ES-I3 (cell line): ENCODE data around the gene BRCA1.
"Not testable (repeated sequence)": the region's sequence is repeated elsewhere in the genome, so short reads cannot be mapped to it uniquely, and the experiment has no call there.

ENCODE experiments used
- H3K36me3 ChIP-seq: 2 replicates; pipeline ENCODE4 v1.6.1; 2013; ENCODE audit warnings: mild to moderate bottlenecking, low read length, control low read depth, moderate library complexity; ENCODE audit not compliant: insufficient read depth
- H3K4me1 ChIP-seq: 2 replicates; pipeline ENCODE4 v1.6.1; 2013; ENCODE audit warnings: mild to moderate bottlenecking, control low read depth, low read length; ENCODE audit not compliant: insufficient read depth
- H3K9ac ChIP-seq: 2 replicates; pipeline ENCODE4 v1.6.1; 2013; ENCODE audit warnings: low read depth, mild to moderate bottlenecking, low read length, moderate library complexity
- H3K9me3 ChIP-seq: 2 replicates; pipeline ENCODE4 v1.6.1; 2013; ENCODE audit warnings: mild to moderate bottlenecking, low read length, moderate library complexity; ENCODE audit not compliant: control insufficient read depth, insufficient read depth

The BRCA1 gene

DNA sequence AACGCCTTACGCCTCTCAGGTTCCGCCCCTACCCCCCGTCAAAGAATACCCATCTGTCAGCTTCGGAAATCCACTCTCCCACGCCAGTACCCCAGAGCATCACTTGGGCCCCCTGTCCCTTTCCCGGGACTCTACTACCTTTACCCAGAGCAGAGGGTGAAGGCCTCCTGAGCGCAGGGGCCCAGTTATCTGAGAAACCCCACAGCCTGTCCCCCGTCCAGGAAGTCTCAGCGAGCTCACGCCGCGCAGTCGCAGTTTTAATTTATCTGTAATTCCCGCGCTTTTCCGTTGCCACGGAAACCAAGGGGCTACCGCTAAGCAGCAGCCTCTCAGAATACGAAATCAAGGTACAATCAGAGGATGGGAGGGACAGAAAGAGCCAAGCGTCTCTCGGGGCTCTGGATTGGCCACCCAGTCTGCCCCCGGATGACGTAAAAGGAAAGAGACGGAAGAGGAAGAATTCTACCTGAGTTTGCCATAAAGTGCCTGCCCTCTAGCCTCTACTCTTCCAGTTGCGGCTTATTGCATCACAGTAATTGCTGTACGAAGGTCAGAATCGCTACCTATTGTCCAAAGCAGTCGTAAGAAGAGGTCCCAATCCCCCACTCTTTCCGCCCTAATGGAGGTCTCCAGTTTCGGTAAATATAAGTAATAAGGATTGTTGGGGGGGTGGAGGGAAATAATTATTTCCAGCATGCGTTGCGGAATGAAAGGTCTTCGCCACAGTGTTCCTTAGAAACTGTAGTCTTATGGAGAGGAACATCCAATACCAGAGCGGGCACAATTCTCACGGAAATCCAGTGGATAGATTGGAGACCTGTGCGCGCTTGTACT, at the start of gene BRCA1:
Gene BRCA1 (minus strand): TSS at position 232 of the 834 bp plus-strand sequence. CDS start 1,268 bp downstream, outside the sequence.
- Histone ChIP-seq H3K9me3 (no peaks in the 10 kb centered on the region), H3K36me3 (peaks cover 11% of the 10 kb centered on the region; the same call in 1 of the 2 replicates), H3K9ac (peak within 1 kb of the TSS; percentile 95), H3K4me1 (no peaks in the 10 kb centered on the region)

DNA sequence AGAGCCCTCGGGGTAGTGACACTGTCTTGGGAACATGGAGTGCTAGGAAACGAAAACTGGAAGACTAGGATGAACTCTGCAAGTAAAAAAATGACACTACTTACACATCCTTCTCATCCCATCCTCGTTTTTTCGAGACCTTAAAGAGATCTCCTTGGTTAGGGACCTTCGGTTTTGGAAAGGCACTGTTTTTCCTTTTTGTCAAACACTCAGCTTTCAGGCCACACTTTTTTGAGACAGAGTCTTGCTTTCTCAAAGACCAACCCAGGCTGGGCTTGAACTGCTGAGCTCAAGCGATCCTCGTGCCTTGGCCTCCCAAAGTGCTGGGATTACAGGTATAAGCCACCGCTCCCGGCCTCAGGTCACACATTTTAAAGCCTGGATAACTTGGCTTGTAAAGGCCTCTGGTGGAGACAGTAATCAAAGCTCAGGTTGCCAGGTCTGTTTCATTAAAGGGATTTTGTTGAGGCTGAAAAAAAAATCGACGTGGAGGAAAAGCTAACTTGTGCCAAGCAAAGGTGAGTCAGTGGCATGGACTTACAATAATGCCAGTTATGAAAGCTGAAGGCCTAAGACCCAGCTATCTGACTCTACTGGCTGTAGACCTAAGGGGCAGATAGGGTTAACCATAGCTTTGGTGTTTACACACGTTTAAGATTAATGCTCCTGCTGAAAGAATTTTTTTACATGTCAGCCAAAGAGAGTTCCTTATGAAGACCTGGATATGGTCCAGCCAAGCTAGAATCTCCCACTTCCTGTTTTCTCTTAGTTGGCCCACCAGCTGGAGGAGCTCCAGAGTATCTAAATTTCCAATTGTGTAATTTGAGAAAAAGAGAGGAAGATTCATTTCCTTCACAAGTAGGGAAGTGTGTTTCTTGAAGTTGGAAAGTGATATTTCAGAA, 46.7 kb upstream of the BRCA1 start:
- no peaks in the 10 kb centered on the region for H3K9me3 ChIP-seq
- peak overlapping the region; percentile 69 for H3K9ac ChIP-seq
- H3K36me3 ChIP-seq: peaks cover 6% of the 10 kb centered on the region; the same call in 1 of the 2 replicates
- peaks cover 8% of the 10 kb centered on the region; the same call in 1 of the 2 replicates for H3K4me1 ChIP-seq

DNA sequence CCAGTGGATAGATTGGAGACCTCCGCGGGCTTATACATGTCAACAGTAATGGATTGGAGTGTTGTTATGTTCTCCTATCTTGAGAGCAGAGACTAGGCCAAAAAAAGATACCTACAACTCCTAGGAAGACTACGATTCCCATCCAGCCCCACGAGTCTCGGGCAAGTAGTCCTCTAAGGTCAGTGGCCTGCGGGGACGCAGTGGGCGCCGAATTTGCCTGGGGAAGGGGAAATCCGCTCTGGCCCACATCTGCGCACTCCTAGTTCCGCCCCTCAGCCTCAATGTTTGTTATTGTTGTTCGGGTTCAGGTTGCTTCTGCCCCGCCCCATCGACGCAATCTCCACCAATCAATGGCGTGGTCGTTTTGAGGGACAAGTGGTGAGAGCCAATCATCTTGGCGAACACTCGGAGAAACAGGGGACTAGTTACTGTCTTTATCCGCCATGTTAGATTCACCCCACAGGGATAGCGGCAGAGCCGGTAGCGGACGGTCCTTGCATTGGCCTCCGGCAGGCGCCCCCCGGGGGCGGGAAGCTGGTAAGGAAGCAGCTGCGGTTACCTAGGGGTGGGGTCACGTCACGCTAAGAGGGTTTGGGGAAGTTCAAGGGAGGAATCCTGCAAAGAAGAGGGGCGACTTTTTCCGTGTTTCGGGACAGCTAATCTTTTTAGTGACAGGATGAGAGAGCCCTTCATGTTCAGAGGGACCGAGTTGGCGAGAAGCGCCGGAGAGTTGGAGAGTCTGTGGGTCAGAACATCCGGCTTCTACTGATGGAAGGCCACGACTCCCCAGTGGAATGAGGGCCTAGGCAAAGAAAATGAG, 45.8 kb upstream of the BRCA1 start, which contains the start of gene NBR1:
Gene NBR1 (plus strand): TSS at position 449 of the 820 bp plus-strand sequence. CDS start 4,586 bp downstream, outside the sequence.
- no peaks in the 10 kb centered on the region for H3K9me3 ChIP-seq
- H3K9ac ChIP-seq: peak within 1 kb of the TSS; percentile 69
- peaks cover 8% of the 10 kb centered on the region; the same call in 1 of the 2 replicates for H3K4me1 ChIP-seq
- peaks cover 3% of the 10 kb centered on the region; the same call in 1 of the 2 replicates for H3K36me3 ChIP-seq

DNA sequence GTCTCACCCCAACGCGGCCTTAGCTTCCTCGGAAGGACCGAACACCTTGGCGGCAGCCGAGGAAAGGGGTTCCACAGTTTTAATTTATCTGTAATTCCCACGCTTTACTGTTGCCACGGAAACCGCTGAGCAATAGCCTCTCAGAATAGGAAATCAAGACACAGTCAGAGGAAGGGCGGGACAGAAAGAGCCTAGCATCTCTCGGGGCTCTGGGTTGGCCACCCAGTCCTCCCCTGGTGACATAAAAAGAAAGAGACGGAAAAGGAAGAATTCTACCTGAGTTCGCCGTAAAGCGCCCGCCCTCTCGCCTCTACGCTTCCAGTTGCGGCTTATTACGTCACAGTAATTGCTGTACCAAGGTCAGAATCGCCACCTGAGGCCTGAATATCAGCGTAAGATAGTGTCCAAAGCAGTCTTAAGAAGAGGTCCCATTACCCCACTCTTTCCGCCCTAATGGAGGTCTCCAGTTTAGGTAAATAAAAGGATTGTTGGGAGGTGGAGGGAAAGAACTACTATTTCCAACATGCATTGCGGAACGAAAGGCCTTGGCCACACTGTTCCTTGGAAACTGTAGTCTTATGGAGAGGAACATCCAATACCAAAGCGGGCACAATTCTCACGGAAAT, 45.1 kb upstream of the BRCA1 start:
- no peaks in the 10 kb centered on the region for H3K9me3 ChIP-seq
- H3K9ac ChIP-seq: peak overlapping the region; percentile 69
- H3K4me1 ChIP-seq: peaks cover 8% of the 10 kb centered on the region; the same call in 1 of the 2 replicates
- no peaks in the 10 kb centered on the region for H3K36me3 ChIP-seq

DNA sequence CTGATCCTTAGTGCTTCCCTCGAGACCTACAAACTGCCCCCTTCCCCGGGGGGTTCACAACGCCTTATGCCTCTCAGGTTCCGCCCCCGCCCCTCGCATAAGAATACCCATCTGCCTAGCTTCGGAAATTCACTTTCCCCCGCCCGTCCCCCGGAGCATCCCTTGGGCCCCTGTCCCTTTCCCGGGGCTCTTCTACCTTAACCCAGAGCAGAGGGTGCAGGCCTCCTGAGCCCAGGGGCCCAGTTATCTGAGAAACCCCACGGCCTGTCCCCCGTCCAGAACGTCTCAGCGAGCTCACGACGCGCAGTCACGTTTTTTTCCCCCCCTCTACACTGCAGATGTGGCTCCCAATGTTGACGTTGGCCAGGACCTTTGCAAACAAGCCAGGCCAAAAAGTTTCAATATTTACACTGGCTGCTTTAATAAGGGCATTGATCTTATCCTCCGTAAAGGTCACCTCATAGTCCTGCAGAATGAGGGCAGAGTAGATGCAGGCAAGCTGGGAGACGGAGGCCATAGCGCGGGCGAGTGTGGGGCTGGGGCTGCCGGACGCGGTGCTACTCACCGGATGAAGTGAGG, 44.5 kb upstream of the BRCA1 start:
- Histone ChIP-seq H3K36me3 (no peaks in the 10 kb centered on the region), H3K9ac (peak overlapping the region; percentile 69), H3K9me3 (no peaks in the 10 kb centered on the region), H3K4me1 (peaks cover 8% of the 10 kb centered on the region; the same call in 1 of the 2 replicates)

DNA sequence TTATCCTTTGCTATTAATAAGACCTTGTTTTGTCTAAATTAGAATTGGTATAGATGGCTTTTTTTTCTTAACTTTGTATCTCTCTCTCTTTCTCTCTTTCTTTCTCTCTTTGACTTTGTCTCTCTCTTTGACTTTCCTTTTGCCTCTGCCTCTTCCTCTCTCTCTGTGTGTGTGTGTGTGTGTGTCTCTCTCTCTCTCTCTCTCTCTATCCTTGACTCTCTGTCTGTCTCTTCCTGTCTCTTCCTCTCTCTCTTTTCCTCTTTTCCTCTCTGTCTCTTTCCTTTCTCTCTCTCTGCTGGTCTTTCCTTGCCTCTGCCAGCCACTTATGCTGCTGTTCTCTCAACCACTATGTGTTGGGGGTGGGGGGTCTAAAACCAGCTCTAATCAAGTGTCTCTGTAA, 40.8 kb upstream of the BRCA1 start:
- H3K9ac ChIP-seq, H3K36me3 ChIP-seq, H3K9me3 ChIP-seq, H3K4me1 ChIP-seq: not testable (repeated sequence)

DNA sequence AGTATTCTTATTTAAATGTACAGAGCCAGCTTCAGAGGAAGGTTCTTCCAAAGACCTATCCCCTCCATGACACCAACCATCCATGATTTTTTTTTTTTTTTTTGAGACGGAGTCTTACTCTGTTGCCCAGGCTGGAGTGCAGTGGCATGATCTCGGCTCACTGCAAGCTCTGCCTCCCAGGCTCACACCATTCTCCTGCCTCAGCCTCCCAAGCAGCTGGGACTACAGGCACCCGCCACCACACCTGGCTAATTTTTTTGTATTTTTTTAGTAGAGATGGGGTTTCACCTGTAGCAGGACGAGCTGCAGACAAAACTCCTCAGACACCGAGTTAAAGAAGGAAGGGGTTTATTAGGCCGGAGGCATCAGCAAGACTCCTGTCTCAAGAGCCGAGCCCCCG, 34.8 kb upstream of the BRCA1 start:
- H3K9me3 ChIP-seq, H3K4me1 ChIP-seq, H3K9ac ChIP-seq, H3K36me3 ChIP-seq: not testable (repeated sequence)

DNA sequence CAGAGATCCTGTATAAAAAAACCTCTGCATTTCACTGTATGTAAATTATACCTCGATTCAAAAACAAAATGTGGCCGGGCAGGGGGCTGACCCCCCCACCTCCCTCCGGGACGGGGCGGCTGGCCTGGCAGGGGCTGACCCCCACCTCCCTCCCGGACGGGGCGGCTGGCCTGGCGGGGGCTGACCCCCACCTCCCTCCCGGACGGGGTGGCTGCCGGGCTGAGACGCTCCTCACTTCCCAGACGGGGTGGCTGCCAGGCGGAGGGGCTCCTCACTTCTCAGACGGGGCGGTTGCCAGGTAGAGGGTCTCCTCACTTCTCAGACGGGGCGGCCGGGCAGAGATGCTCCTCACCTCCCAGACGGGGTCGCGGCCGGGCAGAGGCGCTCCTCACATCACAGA, 34.1 kb upstream of the BRCA1 start:
- not testable (repeated sequence) for H3K9ac ChIP-seq, H3K9me3 ChIP-seq, H3K36me3 ChIP-seq, H3K4me1 ChIP-seq

DNA sequence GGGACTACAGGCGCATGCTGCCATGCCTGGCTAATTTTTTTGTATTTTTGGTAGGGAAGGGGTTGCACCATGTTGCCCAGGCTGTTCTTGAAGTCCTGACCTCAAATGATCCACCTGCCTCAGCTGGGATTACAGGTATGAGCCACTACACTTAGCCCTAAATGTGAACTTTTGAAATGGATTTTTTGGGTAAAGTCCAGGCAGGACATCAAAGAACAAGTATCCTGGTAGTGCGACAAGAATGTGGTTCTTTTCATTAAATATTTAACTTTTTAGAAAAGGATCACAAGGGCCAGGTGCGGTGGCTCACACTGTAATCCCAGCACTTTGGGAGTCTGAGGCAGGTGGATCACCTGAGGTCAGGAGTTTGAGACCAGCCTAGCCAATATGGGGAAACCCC, 30.5 kb upstream of the BRCA1 start:
- Histone ChIP-seq H3K36me3 (no peaks in the 10 kb centered on the region; the same call in 1 of the 2 replicates), H3K4me1 (no peaks in the 10 kb centered on the region), H3K9ac (no peak overlapping the region), H3K9me3 (no peaks in the 10 kb centered on the region; the same call in 1 of the 2 replicates)

DNA sequence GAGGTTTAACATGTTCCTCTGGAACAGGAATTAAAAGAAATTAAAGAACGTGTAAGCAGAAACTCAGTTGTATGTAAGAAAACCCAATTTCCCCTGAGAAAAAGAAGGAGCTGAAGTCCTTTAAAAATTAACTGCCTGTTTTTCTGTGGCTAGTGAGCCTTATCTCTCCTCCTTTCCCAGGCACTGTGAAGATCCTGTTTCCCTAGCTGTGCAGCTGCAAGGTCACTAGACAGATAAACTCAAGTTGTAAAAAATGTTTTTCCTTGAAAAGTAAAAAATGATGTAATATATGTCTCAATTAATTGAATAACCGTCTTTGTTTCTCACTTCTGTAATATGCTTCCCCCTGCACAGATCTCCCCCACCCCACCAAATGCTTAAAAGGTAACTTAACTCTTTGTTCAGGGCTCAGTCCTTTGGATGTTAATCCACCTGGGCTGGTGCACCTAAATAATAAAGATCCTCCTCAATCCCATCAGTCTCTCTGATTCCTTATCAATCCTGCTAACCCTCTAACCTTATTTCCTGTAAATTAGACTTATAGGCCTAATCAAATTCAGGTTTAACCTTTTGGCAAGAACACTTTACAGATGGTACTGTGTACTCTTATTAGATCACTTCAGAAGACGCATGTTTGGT, 28.2 kb upstream of the BRCA1 start:
- not testable (repeated sequence) for H3K9ac ChIP-seq, H3K4me1 ChIP-seq, H3K36me3 ChIP-seq, H3K9me3 ChIP-seq

DNA sequence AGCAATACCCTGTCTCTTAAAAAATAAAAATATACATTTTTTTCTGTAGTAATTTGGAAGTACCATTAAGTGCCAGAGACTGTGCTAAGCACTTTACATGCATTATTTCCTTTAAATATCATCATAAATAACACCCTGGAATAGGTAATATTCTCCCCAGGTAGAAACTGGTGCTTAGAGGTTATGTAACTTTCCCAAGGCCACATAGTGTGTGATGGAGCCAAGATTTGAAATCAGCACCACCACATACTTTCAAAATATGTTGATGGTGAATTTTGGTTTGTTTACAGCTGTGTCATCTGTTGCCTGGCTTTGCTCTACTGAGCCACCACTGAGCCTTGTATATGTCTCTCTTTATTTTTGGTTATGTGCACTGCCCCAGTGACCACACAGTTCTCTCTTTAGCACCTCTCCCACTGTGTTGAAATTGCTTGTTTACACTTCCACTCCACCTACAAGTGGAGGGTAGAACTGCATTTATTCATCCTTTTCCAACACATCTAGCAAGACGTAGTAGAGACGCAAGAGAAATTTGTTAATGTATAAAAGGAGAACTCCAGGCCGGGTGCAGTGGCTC, 26.8 kb upstream of the BRCA1 start:
- H3K9ac ChIP-seq: no peak overlapping the region
- H3K9me3 ChIP-seq: no peaks in the 10 kb centered on the region; the same call in 1 of the 2 replicates
- no peaks in the 10 kb centered on the region for H3K4me1 ChIP-seq
- H3K36me3 ChIP-seq: no peaks in the 10 kb centered on the region

DNA sequence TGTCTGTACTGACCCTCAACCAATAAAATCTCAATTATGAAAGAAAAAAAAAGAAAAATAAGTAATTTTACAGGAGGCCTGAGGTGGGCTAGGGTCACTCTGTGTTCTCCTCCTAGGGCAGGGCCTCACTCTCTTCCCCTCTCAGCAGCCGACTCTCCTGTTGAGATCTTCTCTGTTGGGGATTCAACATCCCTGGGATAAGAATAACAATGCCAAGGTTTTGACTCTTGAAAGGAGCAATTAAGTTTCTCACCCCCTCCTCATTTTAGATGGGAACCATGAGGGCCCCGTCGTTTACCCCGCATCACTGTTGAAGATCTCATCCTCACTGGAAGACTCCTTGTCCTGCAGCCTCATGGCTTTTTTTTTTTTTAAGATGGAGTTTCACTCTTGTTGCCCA, 21.5 kb upstream of the BRCA1 start:
- Histone ChIP-seq H3K4me1 (no peaks in the 10 kb centered on the region), H3K9ac (no peak overlapping the region), H3K9me3 (no peaks in the 10 kb centered on the region), H3K36me3 (no peaks in the 10 kb centered on the region)

DNA sequence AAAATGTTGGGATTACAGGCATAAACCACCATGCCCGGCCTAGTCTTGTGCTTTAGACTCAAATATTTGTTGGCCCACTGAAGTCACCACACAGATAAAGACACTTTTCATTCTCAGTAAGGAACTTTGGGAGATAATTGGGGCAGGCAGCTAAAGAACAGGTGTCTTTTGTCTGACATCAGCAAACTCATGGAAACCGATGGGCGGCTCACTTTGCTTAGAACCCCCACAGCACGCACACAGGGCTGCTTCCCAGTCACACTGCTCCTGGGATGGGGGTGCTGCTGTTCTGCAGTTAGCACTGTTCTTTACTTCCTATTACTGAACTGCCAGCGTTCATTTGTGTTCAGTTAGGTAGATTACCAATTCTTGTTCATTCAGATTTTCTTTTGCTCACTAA, 18.0 kb upstream of the BRCA1 start:
- no peak overlapping the region for H3K9ac ChIP-seq
- peaks cover 3% of the 10 kb centered on the region for H3K36me3 ChIP-seq
- H3K9me3 ChIP-seq: no peaks in the 10 kb centered on the region
- no peaks in the 10 kb centered on the region for H3K4me1 ChIP-seq
